IgD-negative memory B cell (primary cell): ENCODE results near the gene LGALS9C. TPM values are rescaled to one million over a fixed set of nuclear protein-coding genes. Genes with fewer than 3 reads are reported as not detected.
A peak's percentile ranks its signal among the peaks of the same experiment; 100 is the strongest.
"Not testable (repeated sequence)": the region's sequence is repeated elsewhere in the genome, so short reads cannot be mapped to it uniquely, and the experiment has no call there.

Experiments
- H3K27ac Mint-ChIP-seq, 3 donors: one replicate each; pipeline ENCODE4 v1.8.0; 2020 to 2022; ENCODE audit warnings: mild to moderate bottlenecking in 3 of 3, mixed read lengths in 3 of 3, moderate library complexity in 1 of 3
- H3K27me3 Mint-ChIP-seq: one replicate; pipeline ENCODE4 v1.8.0; 2021; ENCODE audit warnings: mixed read lengths
- H3K36me3 Mint-ChIP-seq: one replicate; pipeline ENCODE4 v1.8.0; 2020; ENCODE audit warnings: mild to moderate bottlenecking, mixed read lengths
- H3K4me1 Mint-ChIP-seq, 3 donors: one replicate each; pipeline ENCODE4 v1.8.0; 2020 to 2022; ENCODE audit warnings: mixed read lengths in 3 of 3, mild to moderate bottlenecking in 1 of 3
- H3K4me3 Mint-ChIP-seq, 4 donors: one replicate each; pipeline ENCODE4 v1.8.0; 2020 to 2022; ENCODE audit warnings: mild to moderate bottlenecking in 4 of 4, mixed read lengths in 4 of 4, moderate library complexity in 3 of 4
- H3K9me3 Mint-ChIP-seq, 3 donors: one replicate each; pipeline ENCODE4 v1.8.0; 2020 to 2021; ENCODE audit warnings: mixed read lengths in 3 of 3, mild to moderate bottlenecking in 1 of 3
- polyA plus RNA-seq: library from polyadenylated mRNA; unstranded; fragments of 300-500 nt; fragmentation: Illumina TruSeq; gene quantifications from one replicate; pipeline ENCODE4 v1.2.3, GENCODE V29; 2021

LGALS9C gene
- polyA plus RNA-seq, 1 donor from 2014 or later = not detected

- not testable (repeated sequence) for H3K9me3 Mint-ChIP-seq, H3K27me3 Mint-ChIP-seq, H3K4me3 Mint-ChIP-seq, H3K36me3 Mint-ChIP-seq, H3K27ac Mint-ChIP-seq, H3K4me1 Mint-ChIP-seq
Observed at GRCh38 chr17:18499756-18500155, 23.2 kb downstream of the LGALS9C start.

GRCh38 chr17:18500281-18500680, 23.7 kb downstream of the LGALS9C start:
- not testable (repeated sequence) for H3K9me3 Mint-ChIP-seq, H3K36me3 Mint-ChIP-seq, H3K4me3 Mint-ChIP-seq, H3K27ac Mint-ChIP-seq, H3K27me3 Mint-ChIP-seq, H3K4me1 Mint-ChIP-seq

GRCh38 chr17:18500816-18501215, 24.2 kb downstream of the LGALS9C start:
- H3K36me3 Mint-ChIP-seq, H3K27ac Mint-ChIP-seq, H3K27me3 Mint-ChIP-seq, H3K9me3 Mint-ChIP-seq, H3K4me1 Mint-ChIP-seq, H3K4me3 Mint-ChIP-seq: not testable (repeated sequence)

- not testable (repeated sequence) for H3K4me1 Mint-ChIP-seq, H3K4me3 Mint-ChIP-seq, H3K36me3 Mint-ChIP-seq, H3K27me3 Mint-ChIP-seq, H3K27ac Mint-ChIP-seq, H3K9me3 Mint-ChIP-seq
Observed at GRCh38 chr17:18503221-18503620, 26.6 kb downstream of the LGALS9C start.

GRCh38 chr17:18507729-18508128, 31.1 kb downstream of the LGALS9C start:
- not testable (repeated sequence) for H3K36me3 Mint-ChIP-seq, H3K4me1 Mint-ChIP-seq, H3K27me3 Mint-ChIP-seq, H3K9me3 Mint-ChIP-seq, H3K4me3 Mint-ChIP-seq, H3K27ac Mint-ChIP-seq

- not testable (repeated sequence) for H3K27ac Mint-ChIP-seq, H3K36me3 Mint-ChIP-seq, H3K27me3 Mint-ChIP-seq, H3K9me3 Mint-ChIP-seq, H3K4me1 Mint-ChIP-seq, H3K4me3 Mint-ChIP-seq
Observed at GRCh38 chr17:18508667-18509066, 32.1 kb downstream of the LGALS9C start.

GRCh38 chr17:18521100-18521499, 44.5 kb downstream of the LGALS9C start:
- H3K4me3 Mint-ChIP-seq = peak overlapping the region in 1 of 4 donors; percentile 65

GRCh38 chr17:18525015-18525414, 48.4 kb downstream of the LGALS9C start:
- H3K4me1 Mint-ChIP-seq, H3K9me3 Mint-ChIP-seq, H3K27me3 Mint-ChIP-seq, H3K27ac Mint-ChIP-seq, H3K36me3 Mint-ChIP-seq, H3K4me3 Mint-ChIP-seq: not testable (repeated sequence)

More at GRCh38 chr17:18521100-18521499, 44.5 kb downstream of the LGALS9C start:
- H3K9me3 Mint-ChIP-seq, H3K27me3 Mint-ChIP-seq, H3K4me1 Mint-ChIP-seq, H3K36me3 Mint-ChIP-seq, H3K27ac Mint-ChIP-seq: not testable (repeated sequence)

GRCh38 chr17:18526168-18526800, 49.7 kb downstream of the LGALS9C start:
- not testable (repeated sequence) for H3K36me3 Mint-ChIP-seq, H3K27me3 Mint-ChIP-seq, H3K27ac Mint-ChIP-seq, H3K9me3 Mint-ChIP-seq, H3K4me3 Mint-ChIP-seq, H3K4me1 Mint-ChIP-seq

- H3K4me1 Mint-ChIP-seq, H3K36me3 Mint-ChIP-seq, H3K27me3 Mint-ChIP-seq, H3K4me3 Mint-ChIP-seq, H3K9me3 Mint-ChIP-seq, H3K27ac Mint-ChIP-seq: not testable (repeated sequence)
Observed at GRCh38 chr17:18527354-18527753, 50.8 kb downstream of the LGALS9C start.

- not testable (repeated sequence) for H3K36me3 Mint-ChIP-seq
Observed at GRCh38 chr17:18528435-18528834, 51.8 kb downstream of the LGALS9C start.

GRCh38 chr17:18528899-18529500, 52.4 kb downstream of the LGALS9C start:
- not testable (repeated sequence) for H3K4me3 Mint-ChIP-seq, H3K36me3 Mint-ChIP-seq, H3K9me3 Mint-ChIP-seq, H3K27ac Mint-ChIP-seq, H3K4me1 Mint-ChIP-seq, H3K27me3 Mint-ChIP-seq

More at GRCh38 chr17:18528435-18528834, 51.8 kb downstream of the LGALS9C start:
- not testable (repeated sequence) for H3K4me1 Mint-ChIP-seq, H3K4me3 Mint-ChIP-seq, H3K27me3 Mint-ChIP-seq, H3K9me3 Mint-ChIP-seq, H3K27ac Mint-ChIP-seq

- not testable (repeated sequence) for H3K4me1 Mint-ChIP-seq, H3K9me3 Mint-ChIP-seq, H3K36me3 Mint-ChIP-seq, H3K27ac Mint-ChIP-seq, H3K27me3 Mint-ChIP-seq, H3K4me3 Mint-ChIP-seq
Observed at GRCh38 chr17:18530405-18530804, 53.8 kb downstream of the LGALS9C start.

- H3K9me3 Mint-ChIP-seq, H3K36me3 Mint-ChIP-seq, H3K4me3 Mint-ChIP-seq, H3K27me3 Mint-ChIP-seq, H3K27ac Mint-ChIP-seq, H3K4me1 Mint-ChIP-seq: not testable (repeated sequence)
Observed at GRCh38 chr17:18542234-18542633, 65.6 kb downstream of the LGALS9C start.

- H3K27ac Mint-ChIP-seq, H3K4me1 Mint-ChIP-seq, H3K4me3 Mint-ChIP-seq, H3K9me3 Mint-ChIP-seq, H3K36me3 Mint-ChIP-seq, H3K27me3 Mint-ChIP-seq: not testable (repeated sequence)
Observed at GRCh38 chr17:18542907-18543306, 66.3 kb downstream of the LGALS9C start.
